Cardiac muscle cell (in vitro differentiated cells and primary cell): ENCODE measurements around the gene VPS29. TPM values are rescaled to one million over a fixed set of nuclear protein-coding genes. Genes with fewer than 3 reads are reported as not detected.
"Not testable (repeated sequence)": the region's sequence is repeated elsewhere in the genome, so short reads cannot be mapped to it uniquely, and the experiment has no call there.

Experiments used
- DNase-seq, 2 donors: peaks; one replicate each; pipeline versions ENCODE4 v3.0.0 to v3.0.0-alpha.2; 2010 to 2017; ENCODE audit warnings: low read depth in 1 of 2, low spot score in 1 of 2
- H3K27ac ChIP-seq: fragments of 200-600 bp; sonication (generic); 2 replicates; pipeline ENCODE4 v1.5.1; 2016
- H3K27me3 ChIP-seq: fragments of 200-600 bp; sonication (generic); 2 replicates; pipeline ENCODE4 v1.6.0; 2016; ENCODE audit warnings: control low read depth
- H3K36me3 ChIP-seq: fragments of 200-600 bp; sonication (generic); 2 replicates; pipeline ENCODE4 v1.5.1; 2016; ENCODE audit warnings: control low read depth
- H3K4me1 ChIP-seq: fragments of 200-600 bp; sonication (generic); 2 replicates; pipeline ENCODE4 v1.8.1; 2017; ENCODE audit warnings: low read depth, mild to moderate bottlenecking, mixed run types
- H3K4me3 ChIP-seq: fragments of 200-600 bp; sonication (generic); 2 replicates; pipeline ENCODE4 v1.5.1; 2016; ENCODE audit warnings: mild to moderate bottlenecking
- H3K9me3 ChIP-seq: fragments of 200-600 bp; sonication (generic); 2 replicates; pipeline ENCODE4 v1.5.1; 2017; ENCODE audit warnings: low read depth, mild to moderate bottlenecking, control low read depth
- polyA plus RNA-seq: library from polyadenylated mRNA; unstranded; fragments of >200 nt; fragmentation: Nextera tagmentation; extraction: Ambion mirVana; gene quantifications from 2 replicates; pipeline ENCODE4 v1.2.1, GENCODE V29; 2016
- total RNA-seq: library from RNA; depleted of rRNA; stranded (reverse); fragments of >200 nt; gene quantifications from 2 replicates; pipeline ENCODE4 v1.2.3, GENCODE V29; 2016
- TF ChIP-seq, protein P1 (sequence below): IDR thresholded peaks from 2 replicates; pipeline ENCODE4 v1.5.1; 2012; ENCODE audit warnings: low read depth, mild to moderate bottlenecking, low read length

Gene VPS29
- total and polyA plus RNA-seq, 2 experiments from 2014 or later = 57.7 to 170 TPM

DNA sequence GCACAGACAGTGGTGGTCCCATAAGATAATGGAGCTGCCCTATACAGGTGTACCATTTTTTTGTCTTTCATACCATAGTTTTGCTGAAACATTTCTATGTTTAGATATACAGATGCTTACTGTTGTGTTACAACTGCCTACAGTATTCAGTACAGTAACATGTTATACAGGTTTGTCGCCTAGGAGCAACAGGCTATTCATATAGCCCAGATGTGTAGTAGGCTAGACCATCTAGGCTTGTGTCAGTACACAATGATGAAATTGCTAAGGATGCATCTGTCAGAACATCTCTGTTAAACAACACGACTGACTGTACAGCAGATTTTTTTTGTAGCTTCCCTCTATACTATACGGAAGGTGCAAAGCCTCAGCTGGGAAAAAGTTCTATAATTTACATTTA lies 30.7 kb upstream of the VPS29 start:
- no peaks in the 10 kb centered on the region for H3K27me3 ChIP-seq
- H3K9me3 ChIP-seq = no peaks in the 10 kb centered on the region
- TF ChIP-seq, protein P1, sequence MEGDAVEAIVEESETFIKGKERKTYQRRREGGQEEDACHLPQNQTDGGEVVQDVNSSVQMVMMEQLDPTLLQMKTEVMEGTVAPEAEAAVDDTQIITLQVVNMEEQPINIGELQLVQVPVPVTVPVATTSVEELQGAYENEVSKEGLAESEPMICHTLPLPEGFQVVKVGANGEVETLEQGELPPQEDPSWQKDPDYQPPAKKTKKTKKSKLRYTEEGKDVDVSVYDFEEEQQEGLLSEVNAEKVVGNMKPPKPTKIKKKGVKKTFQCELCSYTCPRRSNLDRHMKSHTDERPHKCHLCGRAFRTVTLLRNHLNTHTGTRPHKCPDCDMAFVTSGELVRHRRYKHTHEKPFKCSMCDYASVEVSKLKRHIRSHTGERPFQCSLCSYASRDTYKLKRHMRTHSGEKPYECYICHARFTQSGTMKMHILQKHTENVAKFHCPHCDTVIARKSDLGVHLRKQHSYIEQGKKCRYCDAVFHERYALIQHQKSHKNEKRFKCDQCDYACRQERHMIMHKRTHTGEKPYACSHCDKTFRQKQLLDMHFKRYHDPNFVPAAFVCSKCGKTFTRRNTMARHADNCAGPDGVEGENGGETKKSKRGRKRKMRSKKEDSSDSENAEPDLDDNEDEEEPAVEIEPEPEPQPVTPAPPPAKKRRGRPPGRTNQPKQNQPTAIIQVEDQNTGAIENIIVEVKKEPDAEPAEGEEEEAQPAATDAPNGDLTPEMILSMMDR = no peak
- no peak overlapping the region for H3K27ac ChIP-seq
- no peak for DNase-seq
- H3K4me1 ChIP-seq = peaks cover 54% of the 10 kb centered on the region
- peaks cover 4% of the 10 kb centered on the region for H3K36me3 ChIP-seq
- no peak overlapping the region for H3K4me3 ChIP-seq

DNA sequence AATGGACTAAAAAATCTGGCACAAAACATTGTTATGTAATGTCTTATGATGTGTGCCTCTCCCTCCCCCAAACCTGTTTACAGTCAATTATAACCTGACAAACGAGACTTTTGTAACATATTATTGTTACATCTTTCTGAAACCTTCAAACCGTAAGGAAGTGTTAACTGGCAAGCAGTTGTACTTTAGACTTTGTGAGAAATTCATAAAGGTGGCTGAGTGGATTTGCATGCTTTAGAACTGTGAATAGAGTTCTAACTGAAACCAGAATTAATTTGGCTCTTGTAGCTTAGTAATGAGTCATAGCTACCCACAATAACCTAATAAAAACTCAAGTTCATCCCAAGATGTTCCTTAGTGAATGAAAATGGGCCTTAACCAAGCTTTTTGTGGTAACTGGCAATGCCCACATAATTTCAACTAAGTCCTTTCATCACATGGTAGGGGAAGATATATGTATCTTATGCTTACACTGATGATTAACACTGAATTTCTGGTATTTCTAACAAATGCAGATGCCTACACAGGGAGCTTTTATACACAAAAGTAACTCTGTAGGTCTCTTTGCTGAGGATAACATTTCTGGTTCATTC lies 29.9 kb upstream of the VPS29 start:
- peaks cover 46% of the 10 kb centered on the region for H3K4me1 ChIP-seq
- H3K36me3 ChIP-seq = peaks cover 4% of the 10 kb centered on the region
- peak in 1 of 2 donors; percentile 54 for DNase-seq
- TF ChIP-seq, protein P1 = no peak
- no peak overlapping the region for H3K4me3 ChIP-seq
- H3K27me3 ChIP-seq = no peaks in the 10 kb centered on the region
- H3K9me3 ChIP-seq = no peaks in the 10 kb centered on the region
- no peak overlapping the region for H3K27ac ChIP-seq

DNA sequence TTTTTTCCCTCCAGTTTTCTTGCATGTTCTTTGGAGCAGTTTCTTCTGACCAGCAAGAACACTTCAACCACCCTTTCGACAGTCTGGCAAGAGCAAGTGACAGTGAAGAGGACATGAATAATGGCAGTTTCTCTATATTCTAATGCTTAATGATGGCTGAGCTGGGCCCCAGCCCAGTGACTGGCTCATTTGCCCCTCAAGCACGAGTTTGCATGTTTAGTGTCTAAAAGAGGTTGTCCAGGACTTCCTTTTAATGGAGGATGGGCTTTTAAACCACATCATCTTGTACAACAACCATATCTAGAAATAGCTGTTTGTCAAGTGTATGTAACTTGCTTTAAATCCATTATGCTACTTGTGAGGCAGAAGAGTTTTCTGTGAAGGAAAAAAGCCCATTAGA lies 28.6 kb upstream of the VPS29 start:
- TF ChIP-seq, protein P1 = no peak
- Histone ChIP-seq H3K4me3 (no peak overlapping the region), H3K27ac (peak overlapping the region; percentile 56), H3K9me3 (no peaks in the 10 kb centered on the region), H3K27me3 (no peaks in the 10 kb centered on the region), H3K36me3 (no peaks in the 10 kb centered on the region), H3K4me1 (peaks cover 40% of the 10 kb centered on the region)
- DNase-seq = peak in 1 of 2 donors; percentile 48

DNA sequence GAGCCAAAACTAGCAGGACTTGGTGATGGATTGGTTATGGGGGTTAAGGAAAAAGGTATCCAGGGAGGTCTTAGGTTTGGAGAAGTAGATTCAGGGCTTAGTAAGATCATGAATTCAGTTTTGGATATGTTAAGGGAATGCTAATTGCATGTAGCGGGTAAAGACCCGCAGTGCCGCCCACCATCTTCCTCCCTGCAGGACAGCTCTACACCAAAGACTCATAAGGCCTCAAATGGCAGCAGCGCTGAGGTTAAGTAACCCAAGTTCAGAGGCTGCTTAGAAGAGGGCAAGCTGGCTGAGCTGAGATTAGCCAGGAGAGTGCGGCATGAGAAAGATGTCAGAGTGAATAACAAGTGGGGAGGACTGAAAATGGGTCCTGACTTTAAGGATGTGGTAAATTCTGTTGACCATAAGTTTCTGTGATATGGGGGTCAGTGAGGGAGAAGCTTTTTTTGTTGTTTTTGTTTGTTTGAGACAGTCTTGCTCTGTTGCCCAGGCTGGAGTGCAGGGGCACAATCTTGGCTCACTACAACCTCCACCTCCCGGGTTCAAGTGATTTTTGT lies 26.4 kb upstream of the VPS29 start:
- Histone ChIP-seq H3K4me3 (no peak overlapping the region), H3K9me3 (no peaks in the 10 kb centered on the region), H3K4me1 (peaks cover 20% of the 10 kb centered on the region), H3K27me3 (no peaks in the 10 kb centered on the region), H3K27ac (no peak overlapping the region), H3K36me3 (no peaks in the 10 kb centered on the region)
- TF ChIP-seq, protein P1 = no peak
- no peak for DNase-seq

DNA sequence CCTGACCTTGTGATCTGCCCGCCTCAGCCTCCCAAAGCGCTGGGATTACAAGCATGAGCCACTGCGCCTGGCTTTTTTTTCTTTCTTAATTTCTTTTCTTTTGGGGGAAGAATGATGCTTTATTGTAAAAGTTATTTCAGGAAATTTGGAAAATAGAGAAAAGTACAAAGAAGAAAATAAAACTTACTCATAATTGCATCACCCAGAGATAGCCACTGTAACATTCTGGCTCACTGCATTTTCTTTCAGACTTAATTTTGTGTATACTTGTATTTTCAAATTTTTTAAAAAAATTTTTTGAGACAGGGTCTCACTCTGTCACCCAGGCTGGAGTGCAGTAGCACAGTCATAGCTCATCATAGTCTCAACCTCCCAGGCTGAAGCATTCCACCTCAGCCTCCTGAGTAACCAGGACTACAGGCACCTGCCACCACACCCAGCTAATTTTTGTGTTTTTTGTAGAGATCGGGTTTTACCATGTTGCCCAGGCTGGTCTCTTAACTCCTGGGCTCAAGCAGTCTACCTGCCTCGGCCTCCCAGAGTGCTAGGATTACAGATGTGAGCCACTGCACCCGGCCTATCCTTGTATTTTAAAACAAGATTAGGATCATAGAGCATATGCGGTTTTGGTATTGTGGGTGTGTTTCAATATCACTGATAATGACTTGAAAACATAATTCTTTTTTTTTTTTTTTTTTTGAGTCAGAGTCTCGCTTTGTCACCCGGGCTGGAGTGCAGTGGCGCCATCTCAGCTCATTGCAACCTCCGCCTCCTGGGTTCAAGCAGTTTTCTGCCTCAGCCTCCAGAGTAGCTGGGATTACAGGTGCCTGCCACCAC lies 19.2 kb upstream of the VPS29 start:
- not testable (repeated sequence) for H3K4me3 ChIP-seq, DNase-seq, H3K27ac ChIP-seq

DNA sequence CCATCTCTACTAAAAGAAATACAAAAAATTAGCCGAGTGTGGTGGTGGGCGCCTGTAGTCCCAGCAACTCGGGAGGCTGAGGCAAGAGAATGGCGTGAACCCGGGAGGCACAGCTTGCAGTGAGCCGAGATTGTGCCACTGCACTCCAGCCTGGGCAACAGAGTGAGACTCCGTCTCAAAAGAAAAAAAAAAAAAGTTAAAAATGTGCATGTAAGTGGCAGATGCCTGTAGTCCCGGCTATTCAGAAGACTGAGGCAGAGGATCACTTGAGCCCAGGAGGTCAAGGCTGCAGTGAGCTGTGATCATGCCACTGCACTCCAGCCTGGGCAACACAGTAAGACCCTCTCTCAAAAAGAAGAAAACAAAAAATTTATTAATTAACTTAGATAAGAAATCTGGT lies 16.1 kb upstream of the VPS29 start:
- not testable (repeated sequence) for H3K27me3 ChIP-seq, H3K9me3 ChIP-seq, H3K27ac ChIP-seq, H3K4me3 ChIP-seq, DNase-seq, H3K4me1 ChIP-seq, H3K36me3 ChIP-seq

More for the DNA sequence above, 19.2 kb upstream of the VPS29 start:
- H3K27me3 ChIP-seq, H3K4me1 ChIP-seq, H3K9me3 ChIP-seq, H3K36me3 ChIP-seq: not testable (repeated sequence)
